Urinary bladder (tissue), 4 donors: ENCODE results near the gene FNDC3B. TPM values are rescaled to one million over a fixed set of nuclear protein-coding genes. Genes with fewer than 3 reads are reported as not detected.

Experiments
- DNase-seq: peaks from one replicate; pipeline ENCODE4 v3.0.0-alpha.2; 2015; ENCODE audit errors: extremely low spot score
- H3K27ac ChIP-seq: one replicate; pipeline ENCODE4 v1.5.1; 2013; ENCODE audit warnings: low read depth, mild to moderate bottlenecking, moderate library complexity
- H3K36me3 ChIP-seq: one replicate; pipeline ENCODE4 v1.6.1; 2013; ENCODE audit warnings: mild to moderate bottlenecking, moderate library complexity; ENCODE audit not compliant: insufficient read depth
- H3K4me1 ChIP-seq: one replicate; pipeline ENCODE4 v1.6.1; 2013; ENCODE audit warnings: mild to moderate bottlenecking, moderate library complexity; ENCODE audit not compliant: insufficient read depth
- H3K4me3 ChIP-seq: one replicate; pipeline ENCODE4 v1.5.1; 2013; ENCODE audit warnings: low read depth, low read length
- WGBS: extraction: QIAGEN DNeasy Blood & Tissue Kit; methylation state at CpG from one replicate; pipeline ENCODE4 v1.1.7; 2013; 5-methylcytosine and 5-hydroxymethylcytosine counted together
- polyA plus RNA-seq: library from polyadenylated mRNA; stranded (reverse); fragments of 200-250 nt; gene quantifications from one replicate; pipeline ENCODE4 v1.2.3, GENCODE V29; 2013
- small RNA-seq: library from RNA; depleted of rRNA; stranded (forward); fragments of <200 nt; gene quantifications from one replicate; pipeline ENCODE3, GENCODE V24; 2014
- total RNA-seq: library from RNA; depleted of rRNA; stranded (reverse); fragments of >200 nt; gene quantifications from one replicate; pipeline ENCODE4 v1.2.3, GENCODE V29; 2014
- donor health status: healthy with polysubstance abuse.
- donor health status: healthy.

FNDC3B gene
- total and polyA plus RNA-seq, 2 donors: 22.0 to 228 TPM

GRCh38 chr3:172449466-172450149 is 410.2 kb downstream of the FNDC3B start:
- WGBS: 4% methylated on average over 34 of the region's 34 CpGs
- Histone ChIP-seq H3K27ac (no peak overlapping the region), H3K36me3 (no peaks in the 10 kb centered on the region), H3K4me1 (no peaks in the 10 kb centered on the region), H3K4me3 (no peak overlapping the region)
- DNase-seq: no peak

Small RNAs within 50 kb of the gene (small RNA-seq; reads per million reads assigned to genes)
- not detected for gene RN7SL141P

Other genes starting within 250 kb of the FNDC3B start
- 43.3 TPM for gene PLD1, start 229.1 kb upstream of the FNDC3B start, total RNA-seq
- 3.5 TPM for gene PLD1, start 229.1 kb upstream of the FNDC3B start, polyA plus RNA-seq
- gene TMEM212, start 196.2 kb upstream of the FNDC3B start, total RNA-seq: not detected
- gene TMEM212, start 196.2 kb upstream of the FNDC3B start, polyA plus RNA-seq: not detected